DOHH2 (cell line): ENCODE measurements around the gene LRTM2.

Experiments
- CTCF ChIP-seq: fragments of 200-600 bp; sonication (generic); IDR thresholded peaks from one replicate; pipeline ENCODE4 v1.5.1; 2014; ENCODE audit warnings: antibody characterized with exemption, mild to moderate bottlenecking, low read depth, low read length; ENCODE audit not compliant: poor library complexity, severe bottlenecking
- EZH2phosphoT487 ChIP-seq: fragments of 200-600 bp; sonication (generic); IDR thresholded peaks from 2 replicates; pipeline ENCODE4 v1.6.1; 2017; ENCODE audit warnings: borderline replicate concordance, mild to moderate bottlenecking, antibody characterized with exemption, low read length, moderate library complexity, mixed read lengths

- no peak for TF ChIP-seq CTCF
- no peak for TF ChIP-seq EZH2phosphoT487
These were observed 8.5 kb downstream of the LRTM2 start for GRCh38 chr12:1828856-1829255.
